ENCODE results near the gene EXOC2. TPM values are rescaled to one million over a fixed set of nuclear protein-coding genes. Genes with fewer than 3 reads are reported as not detected.

The EXOC2 gene
- total RNA-seq, 1 donor from 2014 or later, result 35.3 TPM

- no peak overlapping the region for H3K4me3 ChIP-seq (ENCODE audit: low read depth, low read length)
- no peak for DNase-seq (ENCODE audit: low read depth)
- TF ChIP-seq CTCF (IDR thresholded peaks at IDR 0.05; ENCODE audit: insufficient read depth, low read length, poor library complexity, severe bottlenecking), result no peak
- no peaks in the 10 kb centered on the region for H3K27me3 ChIP-seq (ENCODE audit: control insufficient read depth, insufficient read depth, low read length)
- no peaks in the 10 kb centered on the region for H3K36me3 ChIP-seq (ENCODE audit: control insufficient read depth, insufficient read depth, low read length)
These were observed 208.2 kb downstream of the EXOC2 start for GRCh38 chr6:484746-485145.

GRCh38 chr6:484086-484745, 208.7 kb downstream of the EXOC2 start:
- Histone ChIP-seq H3K27me3 (ENCODE audit: control insufficient read depth, insufficient read depth, low read length) (no peaks in the 10 kb centered on the region), H3K36me3 (ENCODE audit: control insufficient read depth, insufficient read depth, low read length) (no peaks in the 10 kb centered on the region), H3K4me3 (ENCODE audit: low read depth, low read length) (no peak overlapping the region)
- DNase-seq (ENCODE audit: low read depth), result no peak
- no peak for TF ChIP-seq CTCF (IDR thresholded peaks at IDR 0.05; ENCODE audit: insufficient read depth, low read length, poor library complexity, severe bottlenecking)

GRCh38 chr6:475314-475713, 217.6 kb downstream of the EXOC2 start:
- Histone ChIP-seq H3K4me3 (ENCODE audit: low read depth, low read length) (no peak overlapping the region), H3K27me3 (ENCODE audit: control insufficient read depth, insufficient read depth, low read length) (peaks cover 3% of the 10 kb centered on the region)

GRCh38 chr6:474453-475185, 218.3 kb downstream of the EXOC2 start:
- H3K27me3 ChIP-seq (ENCODE audit: control insufficient read depth, insufficient read depth, low read length), result peaks cover 3% of the 10 kb centered on the region
- no peaks in the 10 kb centered on the region for H3K36me3 ChIP-seq (ENCODE audit: control insufficient read depth, insufficient read depth, low read length)
- DNase-seq (ENCODE audit: low read depth), result no peak
- H3K4me3 ChIP-seq (ENCODE audit: low read depth, low read length), result no peak overlapping the region
- no peak for TF ChIP-seq CTCF (IDR thresholded peaks at IDR 0.05; ENCODE audit: insufficient read depth, low read length, poor library complexity, severe bottlenecking)

More at GRCh38 chr6:475314-475713, 217.6 kb downstream of the EXOC2 start:
- DNase-seq (ENCODE audit: low read depth), result no peak
- TF ChIP-seq CTCF (IDR thresholded peaks at IDR 0.05; ENCODE audit: insufficient read depth, low read length, poor library complexity, severe bottlenecking), result no peak
- H3K36me3 ChIP-seq (ENCODE audit: control insufficient read depth, insufficient read depth, low read length), result no peaks in the 10 kb centered on the region

GRCh38 chr6:473768-474452, 219.0 kb downstream of the EXOC2 start:
- peaks cover 3% of the 10 kb centered on the region for H3K27me3 ChIP-seq (ENCODE audit: control insufficient read depth, insufficient read depth, low read length)
- TF ChIP-seq CTCF (IDR thresholded peaks at IDR 0.05; ENCODE audit: insufficient read depth, low read length, poor library complexity, severe bottlenecking), result no peak
- no peak for DNase-seq (ENCODE audit: low read depth)
- no peak overlapping the region for H3K4me3 ChIP-seq (ENCODE audit: low read depth, low read length)
- no peaks in the 10 kb centered on the region for H3K36me3 ChIP-seq (ENCODE audit: control insufficient read depth, insufficient read depth, low read length)

All from kidney epithelial cell (primary cell).